Activated CD4-positive, alpha-beta T cell treated with anti-CD3 and anti-CD28 coated beads, Interleukin-2, Interleukin-4, amounts not matched to agents 100 ng/mL and 50 ng/mL, durations not matched to agents 16 hours and 8 hours (primary cell): Measurements from ENCODE around the gene SLC36A3.
A peak's percentile ranks its signal among the peaks of the same experiment; 100 is the strongest.
"Not testable (repeated sequence)": the region's sequence is repeated elsewhere in the genome, so short reads cannot be mapped to it uniquely, and the experiment has no call there.

Experiments used
- DNase-seq: peaks from one replicate; pipeline ENCODE4 v3.0.0-alpha.2; 2020; ENCODE audit warnings: low spot score

SLC36A3 gene

GRCh38 chr5:151303666-151304065 lies at the start of gene SLC36A3:
TSS of gene SLC36A3 (minus strand) at chr5:151303766. CDS start at chr5:151303354, 412 bp downstream.
- DNase-seq = no peak

DNA sequence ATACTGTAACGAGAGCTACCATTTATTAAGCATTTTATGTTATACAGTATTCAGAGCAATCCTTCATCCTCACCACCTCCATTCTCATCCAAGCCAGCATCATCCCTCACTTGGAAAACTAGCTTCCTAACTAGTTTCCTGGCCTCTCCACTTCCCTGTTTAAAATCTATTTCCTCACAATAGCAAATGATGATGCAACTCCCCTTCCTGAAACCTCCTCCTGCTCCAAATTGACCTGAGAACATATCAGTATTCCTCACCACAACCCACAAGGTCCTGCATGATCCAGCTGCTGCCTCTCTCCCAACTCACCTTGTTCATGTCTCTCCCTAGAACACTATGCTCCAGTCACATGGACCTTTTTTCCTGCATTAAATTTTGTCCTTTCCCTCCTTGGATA lies 48.1 kb upstream of the SLC36A3 start:
- DNase-seq = no peak

DNA sequence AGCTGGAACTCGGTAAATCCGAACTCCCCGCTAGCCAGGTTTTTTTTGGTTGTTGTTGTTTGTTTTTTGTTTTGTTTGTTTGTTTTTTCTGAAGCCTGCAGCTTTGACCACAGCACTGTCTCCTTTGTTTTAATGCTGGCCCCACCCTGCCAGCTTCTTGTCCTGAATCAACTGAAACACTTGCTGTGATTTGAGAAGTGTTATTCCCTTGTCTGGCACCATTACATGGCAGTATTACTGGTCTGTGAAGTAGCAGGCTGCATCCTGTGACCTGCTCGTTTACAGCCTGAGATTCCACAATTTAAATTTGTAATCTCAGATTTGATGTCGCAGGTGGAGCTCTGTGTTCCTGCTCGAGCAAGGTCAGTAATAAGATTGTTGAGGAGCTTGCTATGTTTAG lies 45.2 kb upstream of the SLC36A3 start:
- no peak for DNase-seq

DNA sequence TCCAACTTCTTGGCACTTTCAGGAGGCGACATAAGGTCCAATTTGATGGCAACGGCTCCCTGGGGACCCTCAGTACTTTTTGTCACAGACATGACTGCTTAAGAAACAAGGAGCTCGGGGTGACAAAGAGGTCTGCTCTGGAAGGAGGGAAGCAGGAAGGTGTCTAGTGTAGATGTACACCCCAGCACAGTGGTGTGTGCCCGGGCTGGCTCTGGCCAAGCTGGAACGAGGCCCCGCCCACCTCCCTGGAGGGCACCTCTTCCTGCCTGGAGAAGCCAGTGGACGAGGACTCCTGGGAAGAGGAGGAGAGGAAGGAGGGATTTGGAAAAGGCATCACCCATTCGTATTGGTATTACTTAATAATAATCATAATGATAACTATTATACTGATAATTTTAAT lies 43.8 kb upstream of the SLC36A3 start, which contains the start of gene SLC36A2:
TSS of gene SLC36A2 (minus strand) at position 191 of the 400 bp plus-strand sequence. CDS start at position 92, 99 bp downstream.
- no peak for DNase-seq

GRCh38 chr5:151345808-151346478 lies 42.4 kb upstream of the SLC36A3 start:
- no peak for DNase-seq

DNA sequence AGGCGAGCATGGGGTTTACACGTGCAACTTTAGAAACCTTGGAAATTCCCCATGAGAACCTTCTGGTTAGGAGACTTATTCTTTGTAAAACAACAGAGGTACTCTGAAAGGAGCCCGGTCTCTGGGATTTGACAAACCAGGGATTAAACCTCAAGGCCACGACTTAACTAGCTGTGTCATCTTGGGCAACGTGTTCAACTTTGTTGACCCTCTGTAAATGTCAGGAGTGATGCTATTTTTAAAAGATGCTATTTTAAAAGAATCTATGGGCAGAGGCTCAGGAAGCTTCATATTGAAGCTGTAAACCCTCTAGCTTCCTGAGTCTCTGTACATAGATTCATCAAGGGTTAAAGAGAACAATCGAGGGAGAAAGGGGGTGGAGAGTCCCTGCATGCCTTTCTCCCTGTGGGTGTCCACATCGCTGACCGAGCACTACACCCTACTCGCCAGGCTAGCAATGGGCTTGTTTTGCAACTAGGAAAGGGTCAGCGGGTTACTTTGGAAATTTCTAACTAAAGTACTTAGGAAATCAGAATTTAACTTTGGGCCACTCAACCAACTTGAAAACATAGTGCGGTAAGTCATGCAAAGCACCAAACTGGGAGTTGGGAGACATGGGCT lies 41.7 kb upstream of the SLC36A3 start:
- no peak for DNase-seq

- no peak for DNase-seq
These were observed 40.5 kb upstream of the SLC36A3 start for GRCh38 chr5:151344088-151344487.

- no peak for DNase-seq
These were observed 36.4 kb upstream of the SLC36A3 start for GRCh38 chr5:151340004-151340403.

GRCh38 chr5:151338734-151339133 lies 35.2 kb upstream of the SLC36A3 start:
- DNase-seq = no peak

DNA sequence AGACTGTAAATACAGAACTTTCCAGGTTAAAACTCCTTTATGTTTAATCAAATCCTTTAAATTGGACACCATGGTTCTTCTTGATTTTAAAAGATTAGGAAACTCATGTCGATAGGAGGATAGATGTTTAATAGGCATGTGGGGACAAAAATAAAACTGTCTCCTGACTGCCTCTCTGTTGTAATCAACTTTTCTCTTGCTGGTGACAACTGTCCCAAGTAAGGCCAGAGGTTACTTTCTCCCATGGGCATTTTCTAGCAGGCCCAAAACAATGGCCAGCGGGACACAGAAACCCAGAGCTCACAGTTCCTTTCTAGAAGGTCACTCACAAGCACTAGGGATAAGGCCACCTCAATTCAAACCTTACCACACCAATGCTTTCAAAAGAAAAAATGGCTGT lies 29.3 kb upstream of the SLC36A3 start:
- no peak for DNase-seq

DNA sequence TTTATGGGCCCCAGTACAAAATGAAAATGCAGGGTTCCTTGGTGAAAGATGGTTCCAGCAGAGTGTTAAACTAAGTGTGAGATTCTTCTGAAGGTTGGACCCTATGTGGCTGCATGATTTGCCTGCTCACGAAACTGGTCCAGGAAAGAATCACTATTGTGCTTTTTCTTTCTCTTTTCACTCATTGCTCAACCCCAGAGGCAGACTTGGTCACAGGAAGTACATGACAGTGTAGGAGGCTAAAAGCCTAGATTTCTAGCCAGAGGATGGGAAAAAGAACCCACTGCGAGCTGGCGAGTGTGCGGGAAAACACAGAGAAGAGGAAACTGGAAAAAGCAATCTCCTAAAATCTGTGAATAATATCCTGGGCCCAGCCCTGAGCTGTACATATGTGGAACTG lies 25.2 kb upstream of the SLC36A3 start:
- no peak for DNase-seq

DNA sequence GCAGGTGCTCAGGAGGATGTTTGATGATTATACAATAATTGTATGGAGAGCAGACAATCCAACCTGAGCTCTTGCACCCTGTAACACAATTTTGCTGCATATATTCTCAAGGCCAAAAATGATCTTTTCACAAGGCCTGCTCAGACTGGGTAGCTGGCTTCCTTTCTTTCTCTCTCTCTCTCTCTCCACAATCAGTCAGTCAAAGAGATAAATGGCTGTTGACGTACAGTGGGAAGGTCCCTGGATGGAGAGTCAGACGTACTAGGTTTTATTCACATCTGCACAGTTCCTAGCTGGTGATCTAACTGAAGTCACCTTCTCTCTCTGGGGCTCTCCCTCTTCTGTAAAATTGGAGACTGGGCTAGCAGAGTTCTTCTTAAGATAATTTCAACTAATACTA lies 24.0 kb upstream of the SLC36A3 start:
- DNase-seq = no peak

DNA sequence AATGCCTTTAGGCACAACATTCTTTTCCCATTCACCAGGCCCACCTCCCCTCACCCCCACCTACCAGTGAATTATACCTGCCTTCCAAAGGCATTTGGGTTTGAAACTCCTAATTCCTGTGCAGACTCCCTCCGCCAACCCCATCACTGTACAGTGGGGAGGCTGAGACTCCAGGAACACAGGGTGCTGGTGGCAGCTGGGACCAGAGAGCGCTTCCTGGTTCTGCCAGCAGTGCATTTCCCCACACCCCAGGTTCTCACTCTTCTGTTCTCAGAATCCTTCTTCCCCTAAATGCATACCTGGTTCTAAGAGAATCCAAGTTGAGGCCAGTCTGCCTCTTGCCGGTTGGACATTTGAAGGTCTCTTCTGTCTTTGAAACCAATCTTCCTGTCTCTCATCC lies 22.7 kb upstream of the SLC36A3 start:
- DNase-seq = no peak

DNA sequence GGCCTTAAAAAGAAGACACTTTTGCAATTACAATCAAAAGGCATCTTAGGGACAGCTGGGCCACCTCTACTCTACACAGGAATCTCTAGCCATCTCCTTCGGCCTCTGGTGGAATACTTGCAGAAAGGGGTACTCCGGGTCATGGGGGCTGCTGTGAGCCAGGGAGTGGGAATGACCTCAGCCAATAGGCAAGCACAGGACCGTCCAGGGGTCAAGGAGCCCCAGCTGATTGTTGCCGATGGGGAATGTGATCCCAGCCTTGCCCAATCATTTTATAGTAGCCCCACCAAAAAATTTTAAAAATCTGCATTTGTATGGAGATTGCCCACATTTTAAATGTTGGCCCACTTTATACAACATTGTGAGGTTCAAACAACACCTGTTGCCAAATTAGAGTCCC lies 16.9 kb upstream of the SLC36A3 start:
- no peak for DNase-seq

DNA sequence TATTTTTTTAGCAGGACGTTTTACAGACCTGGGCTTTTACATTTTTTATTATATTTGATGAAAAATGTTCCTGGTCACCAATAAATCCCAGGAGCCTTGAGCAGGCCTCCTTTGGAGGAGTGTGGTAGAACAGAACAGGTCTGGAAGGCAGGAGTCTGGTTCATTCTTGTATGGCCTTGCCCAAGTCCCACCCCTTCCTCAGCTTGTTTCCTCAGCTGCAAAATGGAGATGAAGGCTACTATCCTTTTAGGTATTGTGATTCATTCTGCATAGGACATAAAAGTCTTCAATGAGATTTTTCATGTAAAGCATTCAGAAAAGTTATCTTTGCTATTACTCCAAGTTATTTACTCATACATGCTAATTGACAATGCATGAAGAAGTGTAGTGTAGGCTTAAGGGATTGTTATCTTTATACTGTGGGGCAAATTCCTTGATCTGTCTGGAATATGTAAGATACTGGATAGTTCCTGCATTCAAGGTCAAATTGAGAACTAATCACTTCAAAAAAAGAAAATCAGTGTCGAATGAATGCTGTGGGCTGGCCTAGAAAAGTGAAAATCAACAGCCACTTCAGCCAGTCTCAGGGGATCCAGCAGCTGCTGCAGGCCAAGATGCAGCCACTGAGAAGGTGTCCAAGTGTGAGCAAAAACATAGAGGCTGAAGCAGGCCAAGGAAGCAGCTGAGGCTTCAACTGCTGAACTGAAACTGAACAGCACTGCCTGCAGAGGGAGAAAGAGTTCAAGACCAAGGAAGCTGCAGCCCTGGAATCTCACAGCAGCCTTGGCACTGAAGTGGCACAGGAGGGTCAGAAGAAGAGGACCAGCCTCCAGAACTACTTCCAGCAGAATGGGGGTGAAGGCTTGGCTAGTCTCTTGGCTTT lies 15.5 kb upstream of the SLC36A3 start:
- no peak for DNase-seq

DNA sequence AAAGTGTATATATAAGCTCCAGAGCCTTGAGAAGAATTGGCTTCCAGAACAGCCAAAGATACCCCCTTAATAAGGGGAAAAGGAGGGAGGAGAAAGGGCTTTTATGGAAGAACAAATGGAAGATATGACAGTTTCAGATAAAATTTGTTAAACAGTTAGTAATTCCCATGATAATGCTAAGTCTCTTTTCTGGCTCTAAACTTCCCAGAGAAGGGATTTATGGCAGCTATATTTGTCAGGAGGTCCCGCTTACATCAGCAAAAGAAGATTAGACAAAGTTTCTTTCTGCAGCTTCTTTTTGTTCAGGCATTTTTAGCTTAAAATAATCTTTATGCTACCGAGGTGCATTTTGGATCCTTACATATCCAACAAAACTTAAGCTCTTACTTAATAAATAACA lies 14.3 kb upstream of the SLC36A3 start:
- no peak for DNase-seq

DNA sequence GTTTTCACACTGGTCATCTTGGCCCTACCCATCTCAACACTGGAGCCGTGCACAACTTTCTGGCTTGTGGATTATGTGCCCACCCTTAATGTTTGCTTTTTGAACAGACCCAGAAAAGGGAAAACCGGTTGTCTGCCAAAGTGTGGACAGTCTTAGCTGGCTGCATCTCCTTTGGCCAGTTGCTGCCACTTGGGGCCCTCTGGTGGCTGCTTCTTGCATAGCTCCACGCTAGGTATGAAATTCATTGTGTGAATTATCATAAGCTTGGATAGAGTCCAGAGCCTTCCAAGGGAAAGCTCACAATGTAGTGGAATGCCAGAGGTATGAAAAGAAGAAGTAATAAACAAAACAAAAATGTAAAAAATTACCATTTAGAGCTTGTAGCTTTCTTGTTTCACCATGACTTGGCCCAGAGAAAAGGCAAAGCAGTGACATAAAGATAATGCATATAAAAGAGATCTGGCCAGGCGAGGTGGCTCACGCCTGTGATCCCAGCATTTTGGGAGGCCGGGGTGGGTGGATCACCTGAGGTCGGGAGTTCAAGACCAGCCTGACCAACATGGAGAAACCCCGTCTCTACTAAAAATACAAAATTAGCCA lies 12.5 kb upstream of the SLC36A3 start:
- DNase-seq = peak; percentile 53

GRCh38 chr5:151313357-151313756 lies 9.8 kb upstream of the SLC36A3 start:
- DNase-seq = no peak

DNA sequence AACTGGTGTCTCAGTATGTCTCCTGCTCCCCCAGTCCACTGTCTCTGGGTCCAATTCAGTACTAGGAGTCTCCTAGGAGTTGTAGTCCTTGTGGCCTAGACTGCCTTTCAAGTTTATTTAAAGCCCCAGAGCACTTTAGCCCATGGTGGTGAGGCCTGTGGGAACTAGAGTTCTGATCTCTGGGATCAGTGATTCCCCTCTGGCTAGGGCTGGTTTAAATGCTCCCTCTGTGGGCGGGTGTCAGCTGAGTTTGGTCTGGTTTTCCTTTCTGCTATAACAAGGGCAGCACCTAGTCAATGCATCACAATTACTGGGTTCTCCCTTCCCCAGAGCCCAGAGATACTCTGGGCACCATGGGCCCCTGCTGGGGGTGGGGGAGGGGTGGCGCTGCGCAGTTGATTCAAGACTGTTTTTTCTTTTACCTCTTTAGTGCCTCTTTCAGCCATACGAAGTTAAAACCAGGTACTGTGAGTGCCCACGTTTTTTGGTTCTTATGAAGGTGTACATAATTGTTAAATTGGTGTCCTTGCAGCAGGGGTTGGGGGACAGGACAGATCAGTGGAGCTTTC lies 9.3 kb upstream of the SLC36A3 start:
- no peak for DNase-seq

GRCh38 chr5:151310932-151311331 lies 7.4 kb upstream of the SLC36A3 start:
- DNase-seq = no peak

GRCh38 chr5:151309821-151310220 lies 6.3 kb upstream of the SLC36A3 start:
- DNase-seq = not testable (repeated sequence)

- DNase-seq = not testable (repeated sequence)
These were observed 5.7 kb upstream of the SLC36A3 start for GRCh38 chr5:151309266-151309665.
